Measurements from ENCODE around the gene SFTPD. TPM values are rescaled to one million over a fixed set of nuclear protein-coding genes. Genes with fewer than 3 reads are reported as not detected.

SFTPD gene
- total and polyA plus RNA-seq, 9 of the 15 experiments (the other 6 are each of a cell fraction or from before 2014, with no cell fraction given), result 0.20 TPM; not detected in 8

DNA sequence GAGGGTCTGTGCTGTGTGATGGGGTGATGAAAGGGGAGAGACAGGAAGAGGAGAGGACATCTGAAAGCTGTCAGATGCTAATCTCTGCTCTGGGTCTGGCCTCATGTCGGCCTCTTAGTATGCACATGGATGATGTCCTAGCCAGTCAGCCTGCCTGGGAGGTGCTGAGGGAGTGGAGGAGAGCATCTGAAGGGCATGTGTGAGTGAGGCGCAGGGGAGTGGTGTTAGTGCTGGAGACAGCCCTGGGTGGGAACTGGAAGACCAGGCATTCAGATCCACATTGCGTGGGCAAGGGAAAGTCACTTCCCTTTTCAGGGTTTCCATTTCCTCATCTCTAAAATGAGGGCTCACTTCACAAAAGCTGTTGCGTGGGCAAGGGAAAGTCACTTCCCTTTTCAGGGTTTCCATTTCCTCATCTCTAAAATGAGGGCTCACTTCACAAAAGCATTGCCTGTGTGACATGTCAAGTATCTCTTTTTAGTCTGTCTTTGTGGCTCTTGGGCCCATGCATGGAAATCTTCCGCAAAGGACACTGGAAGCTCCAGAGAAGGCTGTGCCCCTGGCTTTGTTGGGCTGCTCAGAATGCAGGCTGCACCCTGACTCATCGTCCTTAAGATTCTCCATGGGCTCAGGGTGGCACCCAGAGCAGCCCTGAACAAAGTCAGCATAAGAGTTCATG, 10.0 kb downstream of the SFTPD start:
- 4% methylated on average over 6 of the region's 6 CpGs for WGBS (ENCODE audit: insufficient coverage, low coverage, missing lambda C conversion rate)
- DNase-seq (ENCODE audit: extremely low read depth in 1 of 4, low spot score in 3 of 4) (peak in 1 of 4 experiments; percentile 17), ATAC-seq (no peak), FAIRE-seq (peak; percentile 67)
- H3K27me3 ChIP-seq (ENCODE audit: control insufficient read depth in 2 of 2, insufficient read depth in 2 of 2, low read length in 2 of 2), result peaks cover 27 to 78% of the 10 kb centered on the region in 2 experiments; a peak in 4 of 5 replicates
- H3K9me1 ChIP-seq (ENCODE audit: control insufficient read depth, insufficient read depth, low read length), result no peaks in the 10 kb centered on the region
- no peak overlapping the region for H2AFZ ChIP-seq (ENCODE audit: low read depth, low read length)
- no peak overlapping the region for H3K4me2 ChIP-seq (ENCODE audit: insufficient read depth, low read length)
- H3K79me2 ChIP-seq (ENCODE audit: control insufficient read depth, insufficient read depth, low read length), result no peaks in the 10 kb centered on the region
- intact Hi-C loops (cut with micrococcal nuclease) (loop anchor here (10.0 kb wide), 1 partner anchor 186 kb away; no protein-coding TSS in a partner anchor), in situ Hi-C loops (cut with MboI) (loop anchor here (10.0 kb wide), 1 partner anchor 374 kb away; the partner anchor contains the start of gene SFTPA2)
- ChIA-PET POLR2A (interaction anchor here (0.6 kb wide), 1 partner anchor 214 kb away, joined by 3 read pairs; no protein-coding TSS in a partner anchor), CTCF (ENCODE audit: low intra/inter-chr PET ratio) (interaction anchor here (0.6 kb wide), 1 partner anchor 394 kb away, joined by 3 read pairs; no protein-coding TSS in a partner anchor)
- H3K9ac ChIP-seq (ENCODE audit: insufficient read depth in 1 of 2, low read depth in 2 of 2, low read length in 2 of 2), result no peak overlapping the region
- no peak overlapping the region for H3K4me3 ChIP-seq
- no peak overlapping the region for H3K27ac ChIP-seq (ENCODE audit: extremely low read depth, low read depth, low read length)
- 0 out of 2 replicates have a peak, but pooled peaks cover 4% of the 10 kb centered on the region for H4K20me1 ChIP-seq (replicated peaks; ENCODE audit: control insufficient read depth, insufficient read depth, low read length)
- H3K9me3 ChIP-seq (replicated peaks; ENCODE audit: control insufficient read depth, insufficient read depth, low read depth, low read length), result no peaks in the 10 kb centered on the region
- H3K4me1 ChIP-seq (replicated peaks in 1 of 2; ENCODE audit: control insufficient read depth in 2 of 2, insufficient read depth in 2 of 2, low read length in 2 of 2), result no peaks in the 10 kb centered on the region
- BruUV-seq (replicated peaks), result no TSS peak
- no peaks in the 10 kb centered on the region for H3K36me3 ChIP-seq (ENCODE audit: control insufficient read depth, insufficient read depth, low read length)
- no peak for TF ChIP-seq MCM7 (IDR thresholded peaks at IDR 0.05)
- TF ChIP-seq SRSF9 (IDR thresholded peaks at IDR 0.05; ENCODE audit: borderline replicate concordance, low read depth, low read length), result no peak
- peak; percentile 11 to 96; a peak in 2 of 4 replicates for TF ChIP-seq ETV6 (IDR thresholded peaks at IDR 0.05; ENCODE audit: borderline replicate concordance in 1 of 2, low read depth in 2 of 2, low read length in 1 of 2)
- no peak for TF ChIP-seq ETV6 (CRISPR knock-in tag; IDR thresholded peaks at IDR 0.05; ENCODE audit: borderline replicate concordance)
- TF ChIP-seq ZNF436 (CRISPR knock-in tag; IDR thresholded peaks at IDR 0.05), result no peak
- TF ChIP-seq CREB1 (IDR thresholded peaks at IDR 0.05), result no peak
- no peak for TF ChIP-seq CREB1 (CRISPR knock-in tag; IDR thresholded peaks at IDR 0.05)
- TF ChIP-seq ARHGAP35 (IDR thresholded peaks at IDR 0.05; ENCODE audit: partially characterized antibody), result no peak
- TF ChIP-seq ZNF584 (CRISPR knock-in tag; IDR thresholded peaks at IDR 0.05; ENCODE audit: low read depth), result no peak
- no peak for TF ChIP-seq GATAD2B (IDR thresholded peaks at IDR 0.05; ENCODE audit: borderline replicate concordance)
- no peak for TF ChIP-seq DIDO1 (tag; IDR thresholded peaks at IDR 0.05; ENCODE audit: low read depth)
- TF ChIP-seq U2AF2 (optimal IDR thresholded peaks at IDR 0.05; ENCODE audit: low read depth, low read length), result no peak
- TF ChIP-seq MTA3 (IDR thresholded peaks at IDR 0.05; ENCODE audit: borderline replicate concordance), result no peak
- no peak for TF ChIP-seq ZBTB8A (IDR thresholded peaks at IDR 0.05; ENCODE audit: partially characterized antibody)
- peak; percentile 16; the same call in 1 of the 2 replicates for TF ChIP-seq TEAD4 (IDR thresholded peaks at IDR 0.05; ENCODE audit: low read length)
- no peak for TF ChIP-seq TEAD4 (CRISPR knock-in tag; IDR thresholded peaks at IDR 0.05; ENCODE audit: borderline replicate concordance)
- no peak for TF ChIP-seq TCF7 (IDR thresholded peaks at IDR 0.05; ENCODE audit: borderline replicate concordance)
- TF ChIP-seq ZNF146 (CRISPR knock-in tag; IDR thresholded peaks at IDR 0.05; ENCODE audit: unreplicated experiment), result no peak
- no peak for TF ChIP-seq HOXB6 (CRISPR knock-in tag; IDR thresholded peaks at IDR 0.05; ENCODE audit: borderline replicate concordance)
- no peak for TF ChIP-seq STAT5B (CRISPR knock-in tag; IDR thresholded peaks at IDR 0.05)
- TF ChIP-seq, protein P1, sequence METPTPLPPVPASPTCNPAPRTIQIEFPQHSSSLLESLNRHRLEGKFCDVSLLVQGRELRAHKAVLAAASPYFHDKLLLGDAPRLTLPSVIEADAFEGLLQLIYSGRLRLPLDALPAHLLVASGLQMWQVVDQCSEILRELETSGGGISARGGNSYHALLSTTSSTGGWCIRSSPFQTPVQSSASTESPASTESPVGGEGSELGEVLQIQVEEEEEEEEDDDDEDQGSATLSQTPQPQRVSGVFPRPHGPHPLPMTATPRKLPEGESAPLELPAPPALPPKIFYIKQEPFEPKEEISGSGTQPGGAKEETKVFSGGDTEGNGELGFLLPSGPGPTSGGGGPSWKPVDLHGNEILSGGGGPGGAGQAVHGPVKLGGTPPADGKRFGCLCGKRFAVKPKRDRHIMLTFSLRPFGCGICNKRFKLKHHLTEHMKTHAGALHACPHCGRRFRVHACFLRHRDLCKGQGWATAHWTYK (CRISPR knock-in tag; IDR thresholded peaks at IDR 0.05), result no peak
- TF ChIP-seq CTBP1 (IDR thresholded peaks at IDR 0.05; ENCODE audit: borderline replicate concordance), result peak; percentile 17; the same call in 1 of the 2 replicates
- TF ChIP-seq, protein P2, sequence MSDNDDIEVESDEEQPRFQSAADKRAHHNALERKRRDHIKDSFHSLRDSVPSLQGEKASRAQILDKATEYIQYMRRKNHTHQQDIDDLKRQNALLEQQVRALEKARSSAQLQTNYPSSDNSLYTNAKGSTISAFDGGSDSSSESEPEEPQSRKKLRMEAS (CRISPR knock-in tag; IDR thresholded peaks at IDR 0.05), result no peak
- TF ChIP-seq CBX2 (IDR thresholded peaks at IDR 0.05; ENCODE audit: insufficient read depth, low read length, poor library complexity, severe bottlenecking), result no peak
